MV-4-11 (cell line): Measurements from ENCODE around the gene GLT1D1.

Experiments used
- DNase-seq: peaks from one replicate; lab custom pipeline; 2025; lab: John Stamatoyannopoulos, UW

Gene GLT1D1

GRCh38 chr12:128916425-128916824 is 63.1 kb downstream of the GLT1D1 start:
- no peak for DNase-seq

GRCh38 chr12:128918481-128919260 is 65.4 kb downstream of the GLT1D1 start:
- DNase-seq = no peak

DNA sequence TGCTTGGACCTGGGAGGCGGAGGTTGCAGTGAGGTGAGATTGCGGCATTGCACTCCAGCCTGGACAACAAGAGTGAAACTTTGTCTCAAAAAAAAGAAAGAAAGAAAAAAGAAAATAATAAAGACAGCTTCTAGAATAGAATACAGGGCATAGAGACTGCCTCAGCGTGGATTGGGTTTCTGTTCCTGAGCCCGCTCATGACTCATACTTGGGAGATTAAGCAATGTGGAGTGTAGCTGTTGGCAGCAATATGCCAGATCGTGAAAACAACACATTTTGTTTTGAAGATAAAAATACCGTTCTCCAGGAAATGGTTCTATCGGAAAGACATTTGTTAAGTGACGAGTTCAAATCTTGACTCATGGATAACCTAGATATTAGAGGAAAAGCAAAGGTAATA is 67.2 kb downstream of the GLT1D1 start:
- peak; percentile 94 for DNase-seq

- no peak for DNase-seq
These were observed 75.1 kb downstream of the GLT1D1 start for GRCh38 chr12:128928361-128928760.

DNA sequence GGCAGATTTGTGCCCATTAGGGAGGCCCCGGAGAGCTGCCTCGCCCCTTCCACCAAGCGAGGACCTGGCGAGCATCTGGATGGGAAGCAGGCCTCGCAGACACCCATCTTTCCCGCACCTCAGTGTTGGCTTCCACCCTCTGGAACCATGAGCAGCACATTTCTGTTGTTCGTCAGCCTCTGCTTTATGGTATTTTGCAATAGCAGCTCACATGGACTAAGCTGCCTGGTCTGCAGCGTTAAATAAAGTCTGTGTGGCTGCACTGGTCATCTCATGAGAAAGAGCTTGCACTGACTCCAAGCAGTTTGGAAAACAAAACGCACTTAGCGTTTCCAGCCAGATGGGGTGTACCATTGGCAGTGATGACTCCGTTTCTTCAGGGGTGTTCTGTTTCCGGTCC is 75.8 kb downstream of the GLT1D1 start:
- DNase-seq = peak; percentile 59

- DNase-seq = no peak
These were observed 77.3 kb downstream of the GLT1D1 start for GRCh38 chr12:128930606-128931005.

- DNase-seq = no peak
These were observed 79.2 kb downstream of the GLT1D1 start for GRCh38 chr12:128932521-128932920.

DNA sequence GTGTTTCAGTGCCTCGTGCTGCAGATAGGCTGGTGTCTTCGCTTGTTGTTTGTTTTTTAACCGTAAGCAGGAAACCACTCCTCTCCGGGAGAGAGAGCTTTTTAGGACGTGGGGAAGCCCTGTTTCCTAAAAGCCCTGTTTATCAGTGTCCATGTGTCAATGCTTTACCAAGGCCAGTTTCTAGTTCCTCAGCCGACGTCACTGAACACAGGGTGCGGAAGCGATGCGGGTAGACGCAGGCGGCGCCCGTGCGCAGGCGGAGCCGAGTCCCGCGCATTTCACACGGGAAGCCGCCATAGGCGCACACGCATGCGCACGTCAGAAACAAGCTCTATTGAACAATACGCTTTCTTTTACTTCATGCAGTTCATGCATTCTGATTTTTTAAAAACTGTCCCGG is 79.8 kb downstream of the GLT1D1 start:
- DNase-seq = no peak

DNA sequence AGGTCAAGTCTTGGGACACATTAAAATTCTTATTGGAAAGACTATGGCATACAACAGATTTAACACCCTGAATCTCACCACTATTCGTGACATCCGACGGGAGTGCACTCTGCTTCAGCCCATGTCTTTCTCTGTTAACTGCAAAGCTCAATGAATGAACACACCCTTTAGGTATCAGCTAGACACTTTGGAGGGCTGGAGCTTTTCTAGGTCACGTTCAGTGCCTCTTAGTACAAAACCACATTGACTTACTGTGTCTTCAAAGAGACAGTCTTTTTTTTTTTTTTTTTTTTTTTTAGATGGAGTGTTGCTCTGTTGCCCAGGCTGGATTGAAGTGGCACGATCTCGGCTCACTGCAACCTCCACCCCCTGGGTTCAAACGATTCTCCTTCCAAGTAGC is 80.6 kb downstream of the GLT1D1 start:
- no peak for DNase-seq

- DNase-seq = no peak
These were observed 85.6 kb downstream of the GLT1D1 start for GRCh38 chr12:128938886-128939285.

DNA sequence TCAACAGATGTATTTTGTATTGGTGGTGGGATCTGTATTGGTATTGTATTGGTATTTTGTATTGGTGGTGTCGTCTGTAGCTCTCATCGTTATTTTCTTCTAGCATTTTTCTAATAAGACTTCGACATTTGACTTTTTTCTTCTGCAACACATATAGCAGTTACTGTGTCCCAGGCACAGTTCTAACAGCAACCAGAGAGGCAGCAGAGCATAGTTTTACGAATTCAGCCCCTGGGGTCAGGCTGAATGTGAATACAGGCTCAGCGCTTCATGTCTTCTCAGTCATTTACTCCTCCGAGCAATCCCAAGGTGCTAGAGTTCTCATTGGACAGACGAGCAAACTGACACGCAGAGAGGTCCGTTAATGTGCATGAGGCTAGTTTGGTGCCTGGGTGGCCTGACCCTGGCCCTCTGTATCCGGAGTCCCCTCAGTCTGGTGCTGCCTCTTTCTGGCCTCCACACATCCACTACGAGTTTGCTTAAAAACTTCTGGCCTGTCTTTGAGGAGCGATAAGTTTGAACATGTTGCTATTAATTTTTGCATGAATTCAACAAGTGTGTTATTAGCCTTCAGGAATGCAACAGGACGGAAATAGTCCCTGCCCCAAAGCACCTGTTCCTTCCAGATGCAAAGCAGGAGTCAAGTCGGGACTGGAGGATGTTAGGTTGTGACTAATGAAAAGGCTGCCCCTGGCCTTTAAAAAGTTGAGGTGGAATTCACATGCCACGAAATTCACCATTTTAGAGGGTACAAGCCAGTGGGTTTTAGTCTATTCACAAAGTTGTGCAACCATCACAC is 87.0 kb downstream of the GLT1D1 start:
- DNase-seq = no peak

DNA sequence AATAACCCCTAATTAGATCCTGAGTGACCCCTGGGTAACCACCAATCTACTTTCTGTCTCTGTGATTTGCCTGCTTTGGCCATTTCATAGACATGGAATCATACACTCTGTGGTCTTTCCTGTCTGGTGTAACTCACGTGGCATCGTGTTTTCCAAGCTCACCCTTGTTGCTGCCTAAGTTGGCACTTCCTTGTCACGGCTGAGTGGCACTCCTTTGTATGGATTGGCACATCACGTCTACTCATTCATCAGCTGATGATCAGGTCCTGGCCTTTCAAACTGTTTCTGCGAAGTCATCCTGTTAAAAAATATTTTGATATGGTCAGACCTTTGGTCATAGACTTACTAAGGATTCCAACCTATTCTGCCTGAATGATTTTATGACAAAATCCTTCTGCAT is 87.7 kb downstream of the GLT1D1 start:
- DNase-seq = no peak

DNA sequence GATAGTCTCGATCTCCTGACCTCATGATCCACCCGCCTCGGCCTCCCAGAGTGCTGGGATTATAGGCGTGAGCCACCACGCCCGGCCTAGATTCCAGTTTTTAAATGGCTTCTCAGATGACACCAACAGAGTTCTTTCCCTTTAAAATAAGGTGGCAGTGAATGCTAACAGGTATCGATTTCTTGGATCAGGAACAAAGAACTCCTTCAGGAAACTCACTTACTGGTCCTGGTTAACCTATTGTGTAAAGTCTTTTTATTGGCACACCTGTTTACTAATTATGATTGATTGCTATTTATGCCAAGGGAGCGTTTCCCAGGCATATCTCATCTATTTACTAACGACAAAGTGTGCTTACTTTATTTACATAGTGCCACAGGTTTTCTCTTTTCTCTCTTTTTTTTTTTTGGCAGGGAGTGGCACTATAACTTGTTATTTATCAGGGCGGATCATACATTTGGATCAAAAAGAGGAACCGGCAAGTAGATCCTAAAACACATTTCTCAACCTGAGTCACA is 89.7 kb downstream of the GLT1D1 start:
- DNase-seq = no peak

DNA sequence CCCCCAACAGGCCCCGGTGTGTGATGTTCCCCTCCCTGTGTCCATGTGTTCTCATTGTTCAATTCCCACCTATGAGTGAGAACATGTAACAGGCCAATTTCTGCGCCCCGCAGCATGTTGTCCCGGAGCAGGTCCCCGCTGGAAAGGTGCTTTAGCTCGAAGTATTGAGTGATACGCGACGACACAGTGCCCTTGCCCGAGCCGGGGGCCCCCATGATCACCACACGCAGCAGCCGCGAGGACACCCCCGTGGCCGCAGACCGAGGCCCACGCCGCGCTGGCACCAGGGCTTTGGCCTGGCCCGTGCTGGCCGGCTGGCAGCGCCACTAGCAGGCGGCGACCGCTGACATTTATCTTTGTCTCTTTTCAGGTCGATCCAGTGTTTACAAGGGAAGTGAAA is 91.7 kb downstream of the GLT1D1 start:
- DNase-seq = no peak

DNA sequence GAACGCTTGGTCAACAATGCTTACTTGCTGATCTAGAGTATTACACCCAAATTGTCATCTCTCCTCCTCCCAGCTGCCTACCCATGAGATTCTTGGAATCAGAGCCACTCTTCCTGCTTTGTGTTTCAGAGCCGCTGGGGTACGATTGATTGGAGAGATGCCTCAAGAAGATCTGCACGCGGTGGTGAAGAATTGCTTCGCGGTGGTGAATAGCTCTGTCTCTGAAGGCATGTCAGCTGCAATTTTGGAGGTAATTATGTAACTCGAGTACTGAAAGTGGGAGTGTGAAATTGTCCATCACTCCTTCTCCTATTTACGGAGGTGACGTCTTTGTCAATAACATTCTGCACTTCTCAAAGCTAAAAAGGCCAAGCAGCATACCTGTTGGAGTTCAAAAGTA is 93.9 kb downstream of the GLT1D1 start:
- DNase-seq = peak; percentile 16

DNA sequence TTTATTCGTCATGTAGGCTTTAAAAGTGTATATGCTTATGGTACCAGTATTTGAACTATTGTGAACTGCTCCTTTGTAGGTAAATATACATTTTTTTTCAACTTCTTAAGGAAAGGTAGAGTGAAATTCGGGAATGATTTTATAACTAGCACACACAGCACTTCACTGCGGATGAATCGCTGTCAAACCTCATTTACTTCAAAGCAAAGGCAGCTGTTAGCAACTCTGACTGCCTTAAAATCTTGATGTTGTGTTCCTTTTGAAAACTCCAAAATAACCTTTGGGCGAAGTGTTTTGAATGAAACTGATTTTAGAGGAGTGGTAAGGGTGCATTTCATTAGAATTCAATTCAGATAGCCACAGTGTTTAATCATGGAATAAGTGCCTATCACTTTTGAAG is 95.8 kb downstream of the GLT1D1 start:
- no peak for DNase-seq

DNA sequence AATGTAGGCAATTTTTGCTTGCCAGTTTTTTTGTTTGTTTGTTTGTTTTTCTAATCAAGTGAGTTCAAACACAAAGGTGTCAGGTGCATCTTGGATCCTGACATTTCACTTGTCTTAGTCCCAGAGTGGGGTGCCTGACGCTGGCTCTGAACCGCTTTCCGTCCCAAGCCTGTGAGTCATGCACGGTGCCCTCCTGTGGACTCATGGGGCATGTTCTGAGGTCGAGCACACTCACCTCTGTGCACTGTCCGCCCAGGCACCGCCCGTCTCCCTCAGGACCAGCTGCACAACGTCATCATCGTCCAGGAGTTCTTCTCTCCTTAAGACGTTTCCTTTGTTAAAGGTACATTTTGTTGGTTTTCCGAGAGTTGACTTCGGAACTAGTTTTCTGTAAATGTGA is 98.2 kb downstream of the GLT1D1 start:
- DNase-seq = no peak

DNA sequence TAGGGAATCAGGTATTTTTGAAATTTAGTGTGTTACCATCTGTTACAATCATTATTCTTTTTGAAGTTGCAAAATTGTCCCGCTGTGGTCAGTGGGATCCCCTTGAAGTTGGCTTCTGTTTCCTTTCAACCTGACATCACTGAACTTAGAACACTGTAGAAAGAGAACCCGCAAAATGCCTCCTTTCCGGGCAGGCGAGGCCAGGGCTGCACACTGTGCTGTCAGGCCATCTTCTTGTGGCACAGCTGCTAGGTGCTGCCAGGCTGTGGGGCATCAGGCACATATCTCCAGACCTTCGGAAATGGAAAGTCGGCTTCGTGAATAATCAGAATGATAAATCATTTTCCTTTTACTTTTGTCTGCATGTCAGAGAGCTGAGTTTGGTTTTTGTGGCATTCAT is 103.5 kb downstream of the GLT1D1 start:
- DNase-seq = peak; percentile 18

DNA sequence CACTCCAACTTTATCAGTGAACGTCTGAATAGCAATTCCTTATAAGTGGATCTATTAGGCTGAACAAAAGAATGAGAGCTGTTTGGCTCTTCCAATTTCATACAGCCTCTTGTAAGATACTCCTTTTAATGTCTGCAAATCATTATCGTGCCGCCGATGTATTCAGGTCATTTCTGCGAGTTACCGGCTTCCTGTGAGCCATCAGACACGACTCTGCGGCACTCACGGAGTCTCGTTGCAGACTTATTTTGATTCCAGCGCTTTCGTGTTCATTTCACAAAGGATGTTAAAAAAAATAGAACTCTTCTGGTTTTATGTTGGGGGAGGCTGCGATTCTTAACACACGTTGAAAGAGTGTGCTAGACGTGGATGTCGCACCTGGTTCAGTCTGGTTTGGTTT is 106.6 kb downstream of the GLT1D1 start:
- DNase-seq = no peak

DNA sequence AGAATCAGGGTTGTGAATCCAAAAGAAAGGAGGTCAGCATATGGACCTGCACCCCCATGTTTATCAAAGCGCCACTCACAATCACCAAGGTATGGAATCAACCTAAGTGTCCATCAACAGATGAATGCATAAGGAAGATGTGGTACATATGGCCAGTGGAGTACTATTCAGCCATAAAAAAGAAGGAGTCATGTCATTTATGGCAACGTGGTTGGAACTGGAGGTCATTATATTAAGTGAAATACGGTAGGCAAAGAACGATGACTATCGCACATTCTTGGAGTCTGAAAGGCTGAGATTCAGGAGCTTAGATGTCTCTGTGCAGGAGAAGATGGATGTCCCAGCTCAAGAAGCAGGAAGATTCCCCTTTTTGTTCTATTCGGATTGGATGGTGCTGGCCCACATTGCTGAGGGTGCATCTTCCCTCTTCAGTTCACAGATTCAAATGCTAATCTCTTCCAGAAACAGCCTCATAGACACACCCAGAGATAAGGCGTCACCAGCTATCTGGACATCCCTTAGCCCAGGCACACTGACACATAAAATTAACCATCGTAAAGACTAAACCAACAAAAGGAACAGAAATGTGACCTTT is 108.1 kb downstream of the GLT1D1 start:
- DNase-seq = no peak

GRCh38 chr12:128961957-128962356 is 108.7 kb downstream of the GLT1D1 start:
- no peak for DNase-seq

- DNase-seq = peak; percentile 15
These were observed 113.0 kb downstream of the GLT1D1 start for GRCh38 chr12:128966203-128966810.
